Measurements from ENCODE around the gene GIPC3. TPM values are rescaled to one million over a fixed set of nuclear protein-coding genes. Genes with fewer than 3 reads are reported as not detected.

GIPC3 gene
- polyA plus RNA-seq, 1 of the 3 experiments (the other 2 are of a cell fraction): 0.20 TPM

GRCh38 chr19:3578390-3578789 is 6.9 kb upstream of the GIPC3 start:
- POLR2A ChIA-PET: interaction anchor here (0.7 kb wide), 1 partner anchor 18 kb away, joined by 3 read pairs; no protein-coding TSS in a partner anchor
- no peak overlapping the region for H3K27ac ChIP-seq (ENCODE audit: low read depth in 2 of 2, low read length in 1 of 2)

DNA sequence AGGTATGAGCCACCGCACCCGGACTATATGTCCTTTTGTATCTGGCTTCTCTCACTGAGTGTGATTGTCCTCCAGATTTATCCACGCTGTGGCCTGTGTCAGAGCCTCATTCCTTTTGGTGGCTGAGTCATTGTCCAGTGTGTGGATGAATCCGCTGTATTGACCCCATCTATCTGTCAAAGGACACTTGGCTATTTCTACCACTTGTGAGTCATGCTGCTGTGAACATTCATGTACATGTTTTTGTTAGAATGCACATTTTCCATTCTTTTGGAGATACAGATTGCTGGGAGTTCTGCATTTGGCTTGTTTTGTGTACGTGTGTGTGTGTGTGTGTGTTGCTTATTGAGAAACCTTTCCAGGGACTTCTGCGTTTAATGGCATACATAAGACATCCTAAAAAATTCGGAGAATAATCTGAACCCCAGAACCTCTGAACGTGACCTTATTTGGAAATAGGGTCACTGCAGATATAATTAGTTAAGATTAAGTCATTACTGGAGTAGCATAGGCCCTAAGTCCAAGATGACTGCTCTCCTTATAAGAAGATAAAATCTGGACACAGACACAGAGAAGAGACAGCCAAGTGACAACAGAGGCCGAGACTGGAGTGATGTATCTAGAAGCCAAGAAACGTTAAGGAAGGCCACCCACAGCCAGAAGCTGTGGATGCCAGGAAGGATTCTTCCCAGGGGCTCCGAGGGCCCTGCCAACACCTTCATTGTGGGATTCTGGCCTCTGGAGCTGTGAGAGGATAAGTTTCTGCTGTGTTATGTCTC is 4.9 kb upstream of the GIPC3 start:
- ChIA-PET POLR2A (interaction anchor here (0.7 kb wide), 1 partner anchor 24 kb away, joined by 5 read pairs; no protein-coding TSS in a partner anchor), CTCF (interaction anchor here (0.6 kb wide), 1 partner anchor 680 kb away, joined by 3 read pairs; the partner anchor contains the start of gene ZNF57)
- Histone ChIP-seq H3K4me2 (peak overlapping the region; percentile 49; the same call in 1 of the 2 replicates), H3K27ac (ENCODE audit: low read depth in 2 of 2, low read length in 1 of 2) (peak overlapping the region in 1 of 2 experiments; percentile 77; a peak in 2 of 4 replicates), H3K79me2 (ENCODE audit: insufficient read depth) (no peaks in the 10 kb centered on the region), H3K9me3 (no peaks in the 10 kb centered on the region), H4K20me1 (ENCODE audit: insufficient read depth) (no peaks in the 10 kb centered on the region), H3K27me3 (ENCODE audit: insufficient read depth) (no peaks in the 10 kb centered on the region), H2AFZ (ENCODE audit: low read depth) (peak overlapping the region; percentile 47; the same call in 1 of the 2 replicates), H3F3A (replicated peaks; ENCODE audit: insufficient read depth) (peaks cover 25% of the 10 kb centered on the region), H3K36me3 (replicated peaks in 1 of 2; ENCODE audit: control insufficient read depth in 1 of 2, insufficient read depth in 2 of 2, low read length in 1 of 2) (peaks cover 0 to 8% of the 10 kb centered on the region in 2 experiments), H3K9me2 (no peaks in the 10 kb centered on the region), H3K9ac (peak overlapping the region; percentile 3; the same call in 1 of the 2 replicates), H3K4me1 (ENCODE audit: control insufficient read depth in 1 of 2, insufficient read depth in 2 of 2, low read depth in 1 of 2, low read length in 1 of 2) (peaks cover 0 to 7% of the 10 kb centered on the region in 2 experiments; a peak in 1 of 4 replicates), H3K4me3 (ENCODE audit: low read depth in 2 of 2, low read length in 1 of 2) (no peak overlapping the region)
- no peak for DNase-seq
- 24% methylated on average over 10 of the region's 11 CpGs for WGBS (ENCODE audit: low lambda C conversion rate)
- TF ChIP-seq POLR2AphosphoS5 (IDR thresholded peaks at IDR 0.05; ENCODE audit: low read depth, low read length) (peak; percentile 41; the same call in 1 of the 2 replicates), GATA2 (CRISPR knock-in tag; IDR thresholded peaks at IDR 0.05) (no peak), CTCF (IDR thresholded peaks at IDR 0.05) (no peak), TEAD4 (IDR thresholded peaks at IDR 0.05; ENCODE audit: borderline replicate concordance, insufficient read depth) (no peak), RXRA (IDR thresholded peaks at IDR 0.05; ENCODE audit: borderline replicate concordance, low read depth) (no peak; the same call in 1 of the 2 replicates), JUND (IDR thresholded peaks at IDR 0.05) (peak; percentile 88; the same call in 1 of the 2 replicates), YY1 (IDR thresholded peaks at IDR 0.05; ENCODE audit: low read depth) (no peak), SMC3 (IDR thresholded peaks at IDR 0.05; ENCODE audit: low read depth, low read length) (no peak), USF1 (IDR thresholded peaks at IDR 0.05; ENCODE audit: borderline replicate concordance, low read depth) (no peak), FOSL2 (IDR thresholded peaks at IDR 0.05; ENCODE audit: borderline replicate concordance, low read depth) (peak; percentile 91), USF2 (IDR thresholded peaks at IDR 0.05; ENCODE audit: borderline replicate concordance, low read depth, low read length) (no peak), MEF2A (IDR thresholded peaks at IDR 0.05; ENCODE audit: borderline replicate concordance, low read depth) (no peak), FOXJ3 (CRISPR knock-in tag; IDR thresholded peaks at IDR 0.05) (no peak), NRF1 (IDR thresholded peaks at IDR 0.05; ENCODE audit: low read depth, low read length) (no peak), RCOR1 (IDR thresholded peaks at IDR 0.05; ENCODE audit: low read length) (no peak)
- TF ChIP-seq, protein P1, sequence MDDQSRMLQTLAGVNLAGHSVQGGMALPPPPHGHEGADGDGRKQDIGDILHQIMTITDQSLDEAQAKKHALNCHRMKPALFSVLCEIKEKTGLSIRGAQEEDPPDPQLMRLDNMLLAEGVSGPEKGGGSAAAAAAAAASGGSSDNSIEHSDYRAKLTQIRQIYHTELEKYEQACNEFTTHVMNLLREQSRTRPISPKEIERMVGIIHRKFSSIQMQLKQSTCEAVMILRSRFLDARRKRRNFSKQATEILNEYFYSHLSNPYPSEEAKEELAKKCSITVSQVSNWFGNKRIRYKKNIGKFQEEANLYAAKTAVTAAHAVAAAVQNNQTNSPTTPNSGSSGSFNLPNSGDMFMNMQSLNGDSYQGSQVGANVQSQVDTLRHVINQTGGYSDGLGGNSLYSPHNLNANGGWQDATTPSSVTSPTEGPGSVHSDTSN (IDR thresholded peaks at IDR 0.05): peak; percentile 88
- TF ChIP-seq, protein P2, sequence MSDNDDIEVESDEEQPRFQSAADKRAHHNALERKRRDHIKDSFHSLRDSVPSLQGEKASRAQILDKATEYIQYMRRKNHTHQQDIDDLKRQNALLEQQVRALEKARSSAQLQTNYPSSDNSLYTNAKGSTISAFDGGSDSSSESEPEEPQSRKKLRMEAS (IDR thresholded peaks at IDR 0.05; ENCODE audit: low read depth): 0 out of 2 replicates have a peak, but pooled peaks have one; percentile 53

More at GRCh38 chr19:3578390-3578789, 6.9 kb upstream of the GIPC3 start:
- CTCF ChIA-PET: interaction anchor here (1.0 to 5.8 kb wide), 4 partner anchors 7 to 140 kb away, joined by 3 to 38 read pairs (median 4); partner anchors contain the start of gene GIPC3
- H3K4me3 ChIP-seq (ENCODE audit: low read depth in 2 of 2, low read length in 1 of 2): no peak overlapping the region
- no peak overlapping the region for H3K9ac ChIP-seq
- H3K4me2 ChIP-seq: no peak overlapping the region
- H3K4me1 ChIP-seq (ENCODE audit: control insufficient read depth in 1 of 2, insufficient read depth in 2 of 2, low read depth in 1 of 2, low read length in 1 of 2): peaks cover 2 to 7% of the 10 kb centered on the region in 2 experiments; a peak in 2 of 4 replicates
- H3K27me3 ChIP-seq (ENCODE audit: insufficient read depth): no peaks in the 10 kb centered on the region
- 97% methylated on average over 17 of the region's 17 CpGs for WGBS (ENCODE audit: low lambda C conversion rate)
- H3K9me3 ChIP-seq: no peaks in the 10 kb centered on the region
- peaks cover 4% of the 10 kb centered on the region for H3K79me2 ChIP-seq (ENCODE audit: insufficient read depth)
- H3F3A ChIP-seq (replicated peaks; ENCODE audit: insufficient read depth): peaks cover 31% of the 10 kb centered on the region
- TF ChIP-seq, protein P2 (IDR thresholded peaks at IDR 0.05; ENCODE audit: low read depth): no peak
- no peak for TF ChIP-seq FOSL2 (IDR thresholded peaks at IDR 0.05; ENCODE audit: borderline replicate concordance, low read depth)
- no peak for TF ChIP-seq EP300 (IDR thresholded peaks at IDR 0.05; ENCODE audit: borderline replicate concordance in 1 of 2, low read depth in 1 of 2, low read length in 1 of 2)
- no peak for TF ChIP-seq MEF2A (IDR thresholded peaks at IDR 0.05; ENCODE audit: borderline replicate concordance, low read depth)
- TF ChIP-seq MXI1 (IDR thresholded peaks at IDR 0.05; ENCODE audit: low read depth, low read length): no peak
- TF ChIP-seq EZH2phosphoT487 (IDR thresholded peaks at IDR 0.05; ENCODE audit: borderline replicate concordance, low read depth): no peak
- TF ChIP-seq FOXM1 (IDR thresholded peaks at IDR 0.05; ENCODE audit: low read depth): no peak
- no peaks in the 10 kb centered on the region for H3K9me2 ChIP-seq
- DNase-seq: peak; percentile 5
- no peak overlapping the region for H2AFZ ChIP-seq (ENCODE audit: low read depth)
- H3K36me3 ChIP-seq (replicated peaks in 1 of 2; ENCODE audit: control insufficient read depth in 1 of 2, insufficient read depth in 2 of 2, low read length in 1 of 2): peaks cover 6 to 13% of the 10 kb centered on the region in 2 experiments
- H4K20me1 ChIP-seq (ENCODE audit: insufficient read depth): peaks cover 4% of the 10 kb centered on the region; the same call in 1 of the 2 replicates

Data from SK-N-SH (cell line).